ENCODE results near the gene TMEM271. TPM values are rescaled to one million over a fixed set of nuclear protein-coding genes. Genes with fewer than 3 reads are reported as not detected.

TMEM271 gene
- total RNA-seq, 1 experiment from 2014 or later = not detected

- DNase-seq = no peak
- Mint-ChIP-seq H3K27ac (ENCODE audit: unreplicated experiment) (no peak overlapping the region), H3K4me1 (ENCODE audit: low read depth, unreplicated experiment) (no peaks in the 10 kb centered on the region), H3K27me3 (ENCODE audit: insufficient read depth, unreplicated experiment) (no peaks in the 10 kb centered on the region), H3K9me3 (ENCODE audit: unreplicated experiment) (no peaks in the 10 kb centered on the region), H3K36me3 (ENCODE audit: insufficient read depth, unreplicated experiment) (peaks cover 45% of the 10 kb centered on the region), H3K4me3 (ENCODE audit: unreplicated experiment) (no peak overlapping the region)
- Histone ChIP-seq H3K36me3 (ENCODE audit: control insufficient read depth, insufficient read depth, low read length) (peaks cover 2% of the 10 kb centered on the region), H3K4me1 (no peaks in the 10 kb centered on the region), H3K4me3 (ENCODE audit: low read depth, low read length) (no peak overlapping the region), H3K9me3 (no peaks in the 10 kb centered on the region), H3K27me3 (replicated peaks; ENCODE audit: control insufficient read depth, insufficient read depth, low read length) (no peaks in the 10 kb centered on the region)
- CTCF ChIA-PET = no interaction called here
- POLR2A ChIA-PET = no interaction called here
- TF ChIP-seq CTCF (IDR thresholded peaks at IDR 0.05; ENCODE audit: insufficient read depth in 1 of 2, low read depth in 1 of 2, low read length in 1 of 2, severe bottlenecking in 1 of 2, unreplicated experiment in 1 of 2) = no peak
- intact Hi-C loops (cut with micrococcal nuclease; ENCODE audit: unreplicated experiment) = no loop called here
- no TSS peak for BruUV-seq (replicated peaks)
Observed at GRCh38 chr4:532588-533317, 43.3 kb downstream of the TMEM271 start.

- TF ChIP-seq CTCF (IDR thresholded peaks at IDR 0.05; ENCODE audit: insufficient read depth in 1 of 2, low read depth in 1 of 2, low read length in 1 of 2, severe bottlenecking in 1 of 2, unreplicated experiment in 1 of 2) = no peak
- no peak for DNase-seq
- Mint-ChIP-seq H3K27ac (ENCODE audit: unreplicated experiment) (no peak overlapping the region), H3K9me3 (ENCODE audit: unreplicated experiment) (no peaks in the 10 kb centered on the region), H3K36me3 (ENCODE audit: insufficient read depth, unreplicated experiment) (peaks cover 45% of the 10 kb centered on the region), H3K4me3 (ENCODE audit: unreplicated experiment) (no peak overlapping the region), H3K27me3 (ENCODE audit: insufficient read depth, unreplicated experiment) (no peaks in the 10 kb centered on the region), H3K4me1 (ENCODE audit: low read depth, unreplicated experiment) (no peaks in the 10 kb centered on the region)
- Histone ChIP-seq H3K36me3 (ENCODE audit: control insufficient read depth, insufficient read depth, low read length) (peaks cover 2% of the 10 kb centered on the region), H3K4me1 (no peaks in the 10 kb centered on the region), H3K4me3 (ENCODE audit: low read depth, low read length) (no peak overlapping the region), H3K9me3 (no peaks in the 10 kb centered on the region), H3K27me3 (replicated peaks; ENCODE audit: control insufficient read depth, insufficient read depth, low read length) (no peaks in the 10 kb centered on the region)
- ChIA-PET CTCF (no interaction called here), POLR2A (no interaction called here)
- no TSS peak for BruUV-seq (replicated peaks)
- intact Hi-C loops (cut with micrococcal nuclease; ENCODE audit: unreplicated experiment) = no loop called here
Observed at GRCh38 chr4:531721-532565, 44.2 kb downstream of the TMEM271 start.

- no peak for TF ChIP-seq CTCF (IDR thresholded peaks at IDR 0.05; ENCODE audit: insufficient read depth in 1 of 2, low read depth in 1 of 2, low read length in 1 of 2, severe bottlenecking in 1 of 2, unreplicated experiment in 1 of 2)
- intact Hi-C loops (cut with micrococcal nuclease; ENCODE audit: unreplicated experiment) = no loop called here
- peaks cover 49% of the 10 kb centered on the region for H3K36me3 Mint-ChIP-seq (ENCODE audit: insufficient read depth, unreplicated experiment)
- Histone ChIP-seq H3K9me3 (no peaks in the 10 kb centered on the region), H3K4me3 (ENCODE audit: low read depth, low read length) (no peak overlapping the region), H3K27me3 (replicated peaks; ENCODE audit: control insufficient read depth, insufficient read depth, low read length) (no peaks in the 10 kb centered on the region), H3K4me1 (no peaks in the 10 kb centered on the region), H3K36me3 (ENCODE audit: control insufficient read depth, insufficient read depth, low read length) (peaks cover 2% of the 10 kb centered on the region)
- H3K4me3 Mint-ChIP-seq (ENCODE audit: unreplicated experiment) = no peak overlapping the region
- no peaks in the 10 kb centered on the region for H3K9me3 Mint-ChIP-seq (ENCODE audit: unreplicated experiment)
- H3K27ac Mint-ChIP-seq (ENCODE audit: unreplicated experiment) = no peak overlapping the region
- BruUV-seq (replicated peaks) = no TSS peak
- H3K4me1 Mint-ChIP-seq (ENCODE audit: low read depth, unreplicated experiment) = no peaks in the 10 kb centered on the region
- CTCF ChIA-PET = no interaction called here
- H3K27me3 Mint-ChIP-seq (ENCODE audit: insufficient read depth, unreplicated experiment) = no peaks in the 10 kb centered on the region
- POLR2A ChIA-PET = no interaction called here
- DNase-seq = no peak
Observed at GRCh38 chr4:531076-531475, 45.0 kb downstream of the TMEM271 start.
